Measurements from ENCODE around the gene CYP2E1.
"Not testable (repeated sequence)": the region's sequence is repeated elsewhere in the genome, so short reads cannot be mapped to it uniquely, and the experiment has no call there.

The CYP2E1 gene

DNA sequence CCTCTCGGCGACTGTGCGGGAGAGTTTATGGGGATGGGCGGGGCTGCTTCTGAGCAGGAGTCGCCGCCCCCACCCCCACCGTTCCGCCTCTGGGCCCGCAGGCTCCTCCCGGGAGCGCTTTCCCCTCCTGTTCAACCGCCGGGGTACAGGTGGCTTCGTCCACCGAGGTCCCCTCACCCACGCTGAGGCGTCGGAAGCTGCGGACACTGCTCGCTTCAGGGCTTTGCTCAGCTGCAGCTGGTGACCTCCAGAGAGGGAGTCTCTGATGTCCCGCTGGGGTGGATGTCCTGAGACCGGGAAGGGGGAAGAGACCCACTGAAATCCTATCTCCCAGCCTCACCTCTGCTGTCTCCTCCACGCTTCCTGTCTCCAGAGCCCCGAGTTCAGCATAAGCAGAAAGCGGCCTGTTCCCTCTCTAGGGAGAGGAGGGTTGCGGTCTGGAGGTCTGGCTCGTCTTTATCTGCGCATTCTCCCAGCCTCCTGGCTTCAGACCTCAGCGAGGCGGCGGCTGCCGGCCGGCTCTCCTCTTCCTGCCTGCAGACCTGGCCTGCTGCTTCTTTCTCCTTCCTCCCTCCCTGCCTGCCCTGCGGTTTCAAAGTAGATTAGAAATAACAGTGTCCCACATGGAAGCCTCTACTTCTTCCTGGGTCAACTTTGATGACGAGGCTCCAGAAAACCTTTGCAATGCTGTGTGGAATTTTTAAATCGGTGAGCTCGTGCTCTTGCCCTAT lies 1.8 kb downstream of the CYP2E1 start:
- DNase-seq, result no peak

DNA sequence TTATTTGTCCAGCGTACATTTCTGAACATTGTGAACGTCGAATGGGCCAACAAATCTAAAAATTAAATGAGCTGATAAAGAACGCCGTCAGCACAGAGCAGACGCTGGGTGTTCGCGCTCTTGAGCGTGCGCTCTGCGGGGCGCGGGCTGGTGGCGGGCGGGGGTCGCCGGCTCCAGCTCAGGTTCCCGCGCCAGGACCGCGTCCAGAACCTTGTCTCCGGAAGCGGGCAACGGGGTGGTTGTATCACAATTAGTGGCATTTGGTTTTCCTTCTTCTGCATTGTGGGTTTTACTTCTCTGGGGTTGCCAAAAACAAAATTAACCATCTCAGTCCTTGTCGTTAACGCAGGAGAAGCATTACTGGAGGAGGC lies 2.4 kb downstream of the CYP2E1 start:
- no peak for DNase-seq

DNA sequence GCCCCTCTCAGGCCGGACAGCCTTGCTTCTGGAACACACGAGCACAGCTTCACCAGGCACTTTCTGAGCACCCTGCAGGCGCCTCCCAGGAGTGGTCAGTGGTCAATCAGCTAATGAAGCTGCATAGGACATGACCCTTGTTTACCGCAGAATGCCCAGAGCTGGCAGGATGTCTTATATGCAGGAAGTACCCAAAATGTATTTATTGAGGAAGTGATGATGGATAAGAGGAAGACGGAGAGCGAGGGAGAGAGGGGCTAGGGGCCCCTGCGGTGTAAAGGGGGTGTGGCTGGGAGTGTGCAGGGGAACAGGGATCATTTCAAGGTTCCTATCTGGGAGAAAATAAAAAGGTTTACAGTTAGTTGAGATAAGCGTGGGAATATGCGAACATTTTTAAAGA lies 3.3 kb downstream of the CYP2E1 start:
- no peak for DNase-seq

DNA sequence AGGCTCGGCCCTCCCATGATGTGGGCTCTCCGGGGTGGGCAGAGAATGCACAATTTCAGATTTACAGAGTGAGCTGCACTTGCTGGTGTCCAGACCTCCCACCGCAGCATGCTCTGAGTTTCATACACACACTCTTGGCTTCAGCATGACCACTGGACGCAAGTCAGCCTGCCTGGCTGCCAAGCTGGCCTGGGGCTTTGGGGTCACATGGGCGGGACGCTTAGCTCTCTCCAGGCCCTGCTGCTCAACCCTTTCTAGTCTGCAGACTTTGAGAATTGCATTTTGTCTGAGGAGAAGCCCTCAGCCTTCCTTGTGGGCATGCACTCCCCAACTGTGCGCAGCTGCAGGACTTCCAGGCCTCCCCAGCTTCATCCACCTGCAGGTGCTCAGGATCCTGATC lies 5.7 kb downstream of the CYP2E1 start:
- DNase-seq, result no peak

DNA sequence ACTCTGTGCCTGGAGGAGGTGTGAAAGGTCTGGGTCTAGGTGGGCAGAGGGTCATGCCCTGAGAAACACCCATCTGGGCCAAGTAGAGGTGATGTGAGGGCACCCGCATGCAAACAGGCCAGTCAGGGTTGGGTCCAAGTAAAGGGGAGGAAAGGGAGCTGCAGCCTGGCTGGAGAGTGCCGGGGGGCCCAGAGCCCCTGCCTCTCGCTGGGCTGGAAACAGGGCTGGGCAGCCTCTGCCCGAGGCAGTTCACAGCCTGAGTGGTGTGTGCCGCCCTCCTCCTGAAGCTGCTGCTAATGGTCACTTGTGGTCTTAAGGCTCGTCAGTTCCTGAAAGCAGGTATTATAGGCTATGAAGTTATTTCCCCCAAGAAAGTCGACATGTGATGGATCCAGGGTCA lies 7.3 kb downstream of the CYP2E1 start:
- DNase-seq, result no peak

DNA sequence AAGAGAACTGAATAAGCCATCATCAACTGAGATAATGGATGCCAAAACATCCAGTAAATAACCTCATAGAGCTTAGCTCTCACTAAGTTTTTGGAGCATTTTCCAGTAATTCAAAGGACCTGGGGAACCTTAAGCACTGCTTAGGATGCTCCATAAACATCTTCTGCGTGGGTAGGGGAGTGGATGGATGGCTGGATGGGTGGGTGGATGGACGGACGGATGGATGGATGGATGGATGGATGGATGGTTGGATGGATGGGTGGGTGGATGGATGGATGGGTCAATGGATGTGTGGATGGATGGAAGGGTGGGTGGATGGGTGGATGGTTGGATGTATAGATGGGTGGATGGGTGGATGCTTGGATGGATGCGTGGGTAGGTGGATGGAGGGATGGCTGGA lies 9.0 kb downstream of the CYP2E1 start:
- no peak for DNase-seq

DNA sequence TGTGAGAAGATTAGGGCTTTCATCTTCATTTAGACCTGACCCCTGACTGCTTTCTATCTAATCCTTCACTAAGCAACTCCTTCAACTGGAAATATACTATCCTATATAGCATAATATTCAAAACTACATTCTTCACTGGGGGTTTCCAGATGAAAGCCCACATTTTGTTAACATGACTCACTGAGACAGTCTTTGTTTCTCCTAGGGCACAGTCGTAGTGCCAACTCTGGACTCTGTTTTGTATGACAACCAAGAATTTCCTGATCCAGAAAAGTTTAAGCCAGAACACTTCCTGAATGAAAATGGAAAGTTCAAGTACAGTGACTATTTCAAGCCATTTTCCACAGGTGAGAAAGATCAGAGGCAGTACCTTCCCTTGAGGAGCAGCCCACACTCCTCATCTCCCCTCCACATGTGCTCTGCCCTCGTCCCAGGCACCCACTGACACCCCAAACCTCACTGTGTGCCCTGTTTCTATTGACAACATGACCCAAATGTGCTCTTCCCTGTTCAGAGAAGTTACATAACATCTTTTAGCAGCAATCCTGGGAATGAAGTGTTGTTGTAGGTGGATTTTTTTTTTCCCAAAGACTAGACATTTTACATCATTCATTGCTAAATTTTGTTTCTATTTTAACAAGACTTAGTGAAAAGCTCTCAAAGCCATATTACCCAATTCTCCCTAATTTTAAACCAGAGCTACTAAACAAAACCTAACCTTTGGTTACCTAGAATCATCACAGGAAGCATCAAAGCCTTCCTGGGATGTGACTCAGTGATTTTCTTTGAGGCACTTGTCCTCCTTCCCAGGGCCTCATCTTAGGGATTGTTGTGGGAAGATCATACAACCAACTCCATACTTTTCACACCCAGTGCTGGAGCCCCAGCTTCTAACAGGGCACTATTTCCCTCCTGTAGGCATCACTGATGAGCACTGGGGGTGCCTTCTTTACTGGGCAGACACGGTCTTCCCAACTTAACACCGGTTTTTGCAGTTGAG lies 10.7 kb downstream of the CYP2E1 start:
- DNase-seq, result no peak

DNA sequence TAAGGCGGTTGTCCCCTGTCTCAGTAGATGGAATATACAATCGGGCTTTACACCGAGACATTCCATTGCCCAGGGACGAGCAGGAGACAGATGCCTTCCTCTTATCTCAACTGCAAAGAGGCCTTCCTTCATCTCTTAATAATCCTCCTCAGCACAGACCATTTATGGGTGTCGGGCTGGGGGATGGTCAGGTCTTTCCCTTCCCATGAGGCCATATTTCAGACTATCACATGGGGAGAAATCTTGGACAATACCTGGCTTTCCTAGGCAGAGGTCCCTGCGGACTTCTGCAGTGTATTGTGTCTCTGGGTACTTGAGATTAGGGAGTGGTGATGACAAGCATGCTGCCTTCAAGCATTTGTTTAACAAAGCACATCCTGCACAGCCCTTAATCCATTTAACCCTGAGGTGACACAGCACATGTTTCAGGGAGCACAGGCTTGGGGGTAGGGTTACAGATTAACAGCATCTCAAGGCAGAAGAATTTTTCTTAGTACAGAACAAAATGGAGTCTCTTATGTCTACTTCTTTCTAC lies 14.3 kb downstream of the CYP2E1 start:
- not testable (repeated sequence) for DNase-seq

DNA sequence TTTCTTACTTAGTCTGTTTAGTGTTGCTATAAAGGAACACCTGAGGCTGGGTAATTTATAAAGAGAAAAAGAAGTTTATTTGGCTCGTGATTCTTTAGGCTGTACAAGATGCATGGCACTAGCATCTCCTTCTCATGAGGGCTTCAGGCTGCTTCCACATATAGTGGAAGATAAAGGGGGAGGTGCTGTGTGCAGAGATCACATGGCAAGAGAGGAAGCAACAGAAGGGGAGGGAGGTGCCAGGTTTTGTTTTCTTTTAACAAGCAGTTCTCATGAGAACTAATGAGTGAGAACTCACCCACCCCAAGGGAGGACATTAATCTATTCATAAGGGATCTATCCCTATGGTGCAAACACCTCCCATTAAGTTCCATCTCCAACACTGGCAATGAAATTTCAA lies 17.3 kb downstream of the CYP2E1 start:
- no peak for DNase-seq

DNA sequence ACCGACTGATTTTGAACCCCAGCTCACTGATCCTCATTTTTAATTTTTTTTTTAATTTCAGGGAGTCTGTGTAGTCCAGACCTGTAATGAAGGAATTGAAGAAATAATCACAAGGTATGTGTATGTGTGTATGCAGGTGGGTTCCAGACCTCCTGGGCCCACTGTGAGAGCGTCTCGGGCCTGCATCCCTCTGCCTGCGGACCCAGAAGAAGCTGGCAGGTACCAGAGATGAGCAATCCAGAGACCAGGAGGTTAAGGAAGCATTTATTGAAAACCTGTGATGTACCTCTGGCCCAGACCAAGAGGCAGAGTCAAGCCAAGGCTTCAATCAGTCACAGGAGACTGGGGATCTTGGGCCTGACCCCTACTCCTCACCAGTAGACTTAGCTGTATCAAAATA lies 27.4 kb downstream of the CYP2E1 start:
- no peak for DNase-seq

DNA sequence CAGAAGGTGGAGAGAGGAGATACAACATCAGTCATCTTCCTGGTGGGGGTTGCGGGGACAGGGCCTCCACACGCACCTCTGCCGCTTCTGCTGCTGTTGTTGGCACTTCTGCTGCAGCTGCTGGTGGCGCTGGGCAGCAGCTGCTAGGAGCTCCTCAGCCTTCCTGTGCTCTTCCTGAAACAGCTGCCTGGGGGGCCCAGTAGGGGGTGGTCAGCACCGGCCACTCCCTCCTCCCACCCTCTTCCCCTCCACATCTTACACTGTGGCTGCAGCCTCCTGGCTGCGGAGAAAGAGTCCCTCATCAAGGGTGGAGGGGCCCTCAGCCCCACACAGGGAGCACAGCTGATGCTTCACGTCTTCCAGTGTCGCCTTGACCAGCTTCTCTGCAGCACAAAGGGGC lies 28.4 kb downstream of the CYP2E1 start:
- no peak for DNase-seq

DNA sequence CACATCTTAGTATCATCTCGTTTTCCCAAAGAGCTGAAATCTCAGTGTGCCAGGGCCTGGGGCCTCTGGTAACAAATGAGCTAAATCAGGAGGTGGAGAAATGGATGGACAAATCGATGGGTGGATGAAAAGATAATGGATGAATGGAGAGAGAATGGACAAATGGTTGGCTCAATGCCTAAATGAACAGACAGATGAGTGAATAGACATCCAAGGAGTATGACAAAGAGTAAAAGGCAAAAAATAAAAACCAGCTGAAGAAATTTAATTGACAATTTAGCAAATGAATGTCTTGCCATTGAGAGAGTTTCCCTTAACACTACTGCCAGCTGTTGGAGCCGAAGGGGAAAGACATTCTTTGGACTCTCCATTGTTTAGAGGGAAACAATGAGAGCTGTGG lies 30.2 kb downstream of the CYP2E1 start:
- DNase-seq, result no peak

DNA sequence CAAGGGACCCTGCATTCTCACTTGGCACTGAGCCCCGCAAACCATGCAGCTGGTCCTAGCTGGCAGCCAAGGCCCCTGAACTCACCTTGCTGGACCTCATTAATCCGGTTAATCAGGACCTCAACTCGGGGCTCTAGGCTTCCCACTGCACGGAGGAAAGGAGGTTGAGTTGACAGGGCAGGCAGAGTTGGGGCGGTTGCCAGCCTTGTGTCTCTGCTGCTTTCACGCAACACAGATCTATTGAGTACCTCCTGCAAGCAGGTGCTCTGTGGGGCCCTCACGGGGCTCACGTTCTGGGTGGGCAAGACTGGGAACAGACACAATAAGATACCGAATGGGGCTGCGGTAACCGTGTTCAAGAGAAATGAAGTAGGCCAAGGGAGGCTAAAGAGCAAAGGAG lies 32.1 kb downstream of the CYP2E1 start:
- no peak for DNase-seq

DNA sequence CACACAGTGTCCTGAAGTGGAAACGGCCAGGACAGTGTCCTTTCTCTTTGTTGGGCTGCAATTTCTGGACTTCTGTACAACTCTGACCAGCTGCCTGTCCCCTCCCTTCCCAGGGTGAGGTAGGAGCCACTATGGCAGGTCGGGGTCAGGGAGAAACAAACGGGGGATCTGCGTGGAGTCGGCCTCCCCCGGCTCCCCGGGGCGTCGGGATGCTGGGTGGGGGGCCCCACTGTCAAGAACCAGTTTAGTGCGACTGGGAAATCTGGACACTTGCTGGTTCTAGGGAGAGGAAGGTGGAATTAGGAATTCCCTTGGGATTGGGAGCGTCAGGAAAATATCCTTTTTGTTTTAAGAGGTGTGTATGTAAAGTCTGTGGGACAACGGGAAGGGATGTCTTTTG lies 37.7 kb downstream of the CYP2E1 start:
- DNase-seq, result no peak

DNA sequence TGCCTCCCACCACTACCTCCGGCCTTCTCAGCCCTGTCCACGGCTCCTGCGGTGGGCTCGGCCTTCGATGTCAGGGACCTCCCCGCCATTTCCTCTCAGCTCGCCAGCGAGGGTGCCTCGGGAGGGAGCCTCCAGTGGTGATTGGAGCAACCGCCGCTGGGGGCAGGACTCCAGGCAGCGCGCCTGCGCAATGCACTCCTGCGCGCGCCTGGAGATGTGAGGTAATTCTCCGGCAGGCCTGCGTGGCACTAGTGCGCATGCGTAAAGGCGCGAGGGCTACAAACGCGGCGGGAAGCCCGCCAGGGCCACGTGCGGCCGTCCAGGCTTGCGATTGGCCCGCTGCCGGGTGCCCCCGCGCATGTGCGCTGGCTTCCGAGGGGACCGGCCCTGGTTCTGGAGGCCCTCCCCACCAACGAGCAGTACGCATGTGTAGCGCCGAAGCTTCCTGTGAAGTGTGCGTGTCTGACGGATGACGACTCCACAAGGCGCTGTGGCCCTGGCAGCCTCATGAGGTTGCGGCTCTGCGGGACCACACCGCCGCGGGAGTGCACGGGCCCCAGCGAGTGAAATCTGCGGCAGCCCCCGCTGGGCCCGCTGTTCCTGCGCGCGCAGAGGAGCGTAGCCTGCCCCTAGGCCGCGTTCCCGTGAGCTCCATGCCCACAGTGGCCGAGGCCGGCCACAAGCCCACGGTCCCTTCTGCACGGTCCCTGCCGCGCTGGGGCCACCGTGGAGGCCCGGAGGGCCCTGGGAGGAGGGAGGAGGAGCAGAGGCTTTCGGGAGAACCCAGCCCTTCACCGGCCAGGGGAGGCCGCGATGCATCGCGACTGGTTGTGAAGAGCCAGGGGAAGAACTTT lies 38.5 kb downstream of the CYP2E1 start, which contains the start of gene SYCE1:
Gene SYCE1 (minus strand): TSS at position 143 of the 854 bp plus-strand sequence. CDS start 54 bp downstream, at position 89.
- DNase-seq, result no peak

DNA sequence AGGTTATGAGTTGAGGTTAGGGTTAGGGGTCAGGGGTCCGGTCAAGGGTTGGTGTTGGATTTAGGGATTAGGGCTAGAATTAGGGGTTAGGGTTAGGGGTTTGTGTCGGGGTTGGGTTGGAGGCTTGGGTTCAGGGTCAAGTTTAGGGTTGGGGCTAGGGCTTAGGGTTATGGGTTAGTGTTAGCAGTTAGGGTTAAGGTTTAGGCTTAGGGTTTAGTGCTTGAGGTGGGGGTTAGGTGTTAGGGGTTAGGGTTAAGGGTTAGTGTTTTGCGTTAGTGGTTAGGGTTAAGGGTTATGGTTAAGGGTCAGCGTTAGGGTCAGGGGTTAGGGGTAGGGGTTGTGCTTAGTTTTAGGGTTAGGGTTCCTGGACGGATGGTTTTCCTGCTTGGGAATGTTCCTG lies 40.0 kb downstream of the CYP2E1 start:
- no peak for DNase-seq

DNA sequence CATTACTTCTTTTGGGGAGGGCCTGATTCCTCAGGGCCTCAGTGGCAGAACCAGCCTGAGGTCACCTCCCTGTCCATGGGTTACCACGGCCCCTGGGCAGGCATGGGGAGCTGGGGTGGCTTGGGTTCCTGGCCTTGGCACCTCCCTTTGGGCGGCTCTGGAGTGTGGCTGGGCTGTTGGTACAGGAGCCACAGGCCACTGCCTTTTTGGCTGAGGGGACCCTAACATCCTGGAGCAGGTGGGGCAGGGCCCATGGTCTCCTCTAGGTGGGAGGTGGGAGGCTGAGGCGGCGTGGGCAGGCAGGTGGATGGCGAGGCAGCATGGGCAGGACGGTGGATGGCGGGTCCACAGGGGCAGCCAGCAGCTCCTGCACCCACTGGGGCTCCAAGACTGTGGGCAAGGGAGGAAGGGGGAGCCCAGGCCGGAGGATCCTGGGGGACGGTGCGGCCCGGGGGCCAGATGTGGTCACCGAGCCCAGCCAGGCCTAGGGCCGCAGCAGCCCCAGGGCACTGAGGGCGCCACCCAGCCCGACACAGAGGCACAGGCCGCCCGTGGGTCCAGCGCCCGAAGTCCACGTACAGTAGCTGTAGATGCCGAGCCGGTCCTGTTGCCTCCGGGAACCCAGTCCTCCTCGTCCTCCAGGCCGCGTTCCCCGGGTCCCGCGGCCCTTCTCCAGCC lies 40.6 kb downstream of the CYP2E1 start:
- no peak for DNase-seq

DNA sequence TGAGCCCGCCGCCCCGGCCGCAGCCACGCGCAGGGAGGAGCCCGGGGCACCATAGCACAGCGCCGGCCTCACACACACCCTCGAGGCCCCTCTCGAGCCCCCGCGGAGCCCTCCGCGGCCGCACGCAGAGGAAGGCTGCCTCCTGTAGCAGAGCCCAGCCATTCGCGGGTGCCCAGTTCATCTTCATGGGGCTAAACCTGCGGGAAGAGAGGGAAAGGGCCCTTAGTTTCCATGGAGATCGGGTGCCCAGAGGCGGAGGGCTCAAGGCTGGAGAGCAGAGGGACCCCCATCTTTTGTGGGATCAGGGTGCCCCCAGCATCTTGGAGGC lies 41.1 kb downstream of the CYP2E1 start:
- DNase-seq, result no peak

DNA sequence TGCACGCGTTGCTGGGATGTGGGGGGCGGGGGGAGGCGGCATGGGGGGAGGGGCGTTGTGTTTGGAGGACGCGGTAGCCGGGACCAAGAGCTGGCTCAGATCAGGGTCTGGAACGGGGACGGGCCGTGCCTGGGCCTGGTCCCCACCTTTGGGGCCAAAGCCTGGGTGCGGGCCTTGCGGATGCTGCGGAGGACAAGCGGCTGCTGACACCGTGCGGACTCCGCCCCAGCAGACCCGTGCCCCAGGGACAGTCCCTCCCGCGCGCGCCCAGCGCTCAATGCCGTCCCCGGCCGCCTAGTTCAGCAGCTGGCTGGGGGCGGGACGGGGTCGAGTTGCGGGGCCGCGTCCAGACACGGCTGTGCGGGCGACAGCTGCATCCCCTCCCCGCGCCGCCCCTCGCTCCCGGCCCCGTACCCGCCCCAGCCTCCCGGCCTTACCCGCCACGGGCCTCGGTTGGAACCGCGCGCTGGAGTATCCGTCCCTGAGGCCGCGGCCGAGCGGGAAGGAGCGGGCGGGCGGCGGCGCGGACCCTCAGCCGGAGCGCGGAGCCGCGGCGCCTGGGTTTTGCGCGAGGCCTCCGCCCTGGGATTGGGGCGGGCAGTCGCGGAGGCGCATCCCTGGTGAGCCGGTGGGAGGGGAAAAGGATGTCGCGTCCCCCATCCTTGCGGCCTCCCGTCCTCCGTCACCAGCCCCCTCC lies 41.8 kb downstream of the CYP2E1 start:
- DNase-seq, result not testable (repeated sequence)

DNA sequence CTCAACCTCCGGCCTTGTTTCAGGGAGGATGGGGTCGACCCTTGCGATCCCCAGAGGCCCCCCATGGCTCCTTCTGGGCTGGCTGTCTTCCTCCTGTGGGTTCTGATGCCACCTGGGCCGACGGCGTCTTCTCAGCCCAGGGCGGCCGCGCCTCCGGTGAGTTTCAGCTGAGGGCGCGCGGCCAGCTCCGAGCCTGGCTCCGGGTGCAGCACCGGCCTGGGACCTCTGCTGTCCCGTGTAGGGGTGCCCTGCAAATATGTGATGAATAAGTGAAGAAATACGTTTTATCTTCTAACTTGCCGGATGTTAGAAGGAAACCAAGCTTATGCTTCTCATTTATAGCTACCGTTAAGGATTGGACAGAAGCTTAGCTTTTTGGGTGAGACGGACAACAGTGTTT lies 42.6 kb downstream of the CYP2E1 start:
- not testable (repeated sequence) for DNase-seq

DNA sequence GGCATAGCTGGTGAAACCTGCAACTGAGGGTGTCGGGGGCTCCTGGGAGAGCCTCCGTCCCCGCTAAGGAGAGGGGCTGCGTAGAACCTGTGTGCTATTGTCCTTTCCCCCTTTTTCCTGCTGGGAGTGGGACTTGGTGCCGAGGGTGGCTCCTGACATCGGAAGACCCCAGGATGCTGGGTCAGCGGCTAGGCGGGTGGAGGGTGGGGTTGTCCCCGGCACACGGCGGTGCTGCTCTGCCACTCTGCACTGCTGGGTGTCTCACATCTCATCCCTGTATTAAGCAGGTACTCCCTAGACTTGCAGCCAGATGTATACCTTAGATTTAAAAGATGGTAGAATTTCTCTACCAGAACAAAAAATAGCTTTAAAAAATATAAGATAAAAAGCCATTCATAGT lies 44.9 kb downstream of the CYP2E1 start:
- DNase-seq, result not testable (repeated sequence)

DNA sequence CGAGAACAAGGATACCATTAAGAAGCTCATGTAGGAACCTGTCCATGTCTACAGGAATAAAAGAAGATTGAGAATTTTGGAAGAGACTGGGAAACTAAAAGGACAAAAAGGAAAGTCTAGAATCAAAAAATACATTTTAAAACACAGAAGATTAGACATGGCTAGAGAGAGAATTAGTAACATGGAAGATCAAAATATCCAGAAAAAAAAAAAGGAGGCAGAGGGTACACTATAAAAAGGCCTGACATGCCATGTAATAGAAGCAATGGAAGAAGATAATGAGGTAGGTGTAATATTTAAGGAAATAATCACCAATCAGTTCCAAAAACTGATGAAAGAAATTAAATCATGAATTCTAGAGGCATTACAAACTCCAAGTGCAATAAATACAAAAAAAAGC lies 46.3 kb downstream of the CYP2E1 start:
- not testable (repeated sequence) for DNase-seq
